HG02759 (cell line): Measurements from ENCODE around the gene CABP1.

Source experiments
- ATAC-seq: cut with Tn5 transposase; IDR thresholded peaks from one replicate; pipeline ENCODE4 v1.9.1; 2021; ENCODE audit warnings: mild to moderate bottlenecking, moderate library complexity; ENCODE audit not compliant: unreplicated experiment

The CABP1 gene

GRCh38 chr12:120630104-120630892, 10.1 kb upstream of the CABP1 start:
- ATAC-seq, result no peak

GRCh38 chr12:120631097-120631496, 9.3 kb upstream of the CABP1 start:
- ATAC-seq, result no peak

- ATAC-seq, result peak; percentile 56
These were observed 721 bp downstream of the CABP1 start for GRCh38 chr12:120640861-120641833.

GRCh38 chr12:120642121-120642520, 1.7 kb downstream of the CABP1 start:
- no peak for ATAC-seq

GRCh38 chr12:120642826-120643225, 2.4 kb downstream of the CABP1 start:
- ATAC-seq, result no peak

- no peak for ATAC-seq
These were observed 3.1 kb downstream of the CABP1 start for GRCh38 chr12:120643574-120643973.

- no peak for ATAC-seq
These were observed 5.6 kb downstream of the CABP1 start for GRCh38 chr12:120646044-120646443.

- no peak for ATAC-seq
These were observed 6.9 kb downstream of the CABP1 start for GRCh38 chr12:120647375-120647755.

- no peak for ATAC-seq
These were observed 9.2 kb downstream of the CABP1 start for GRCh38 chr12:120649442-120650232.

GRCh38 chr12:120650233-120650690, 9.8 kb downstream of the CABP1 start:
- no peak for ATAC-seq

- ATAC-seq, result no peak
These were observed 11.4 kb downstream of the CABP1 start for GRCh38 chr12:120651821-120652220.

- ATAC-seq, result no peak
These were observed 12.4 kb downstream of the CABP1 start for GRCh38 chr12:120652656-120653435.

GRCh38 chr12:120653611-120654010, 13.2 kb downstream of the CABP1 start:
- ATAC-seq, result no peak

GRCh38 chr12:120654656-120655055, 14.2 kb downstream of the CABP1 start:
- no peak for ATAC-seq

GRCh38 chr12:120656008-120656407, 15.6 kb downstream of the CABP1 start:
- ATAC-seq, result no peak

GRCh38 chr12:120658286-120659150, 18.1 kb downstream of the CABP1 start:
- no peak for ATAC-seq

GRCh38 chr12:120659151-120659525, 18.7 kb downstream of the CABP1 start:
- no peak for ATAC-seq

GRCh38 chr12:120661432-120661831, 21.0 kb downstream of the CABP1 start:
- ATAC-seq, result no peak

- peak; percentile 77 for ATAC-seq
These were observed 22.5 kb downstream of the CABP1 start for GRCh38 chr12:120662879-120663278.
